ENCODE results near the gene CNOT6. TPM values are rescaled to one million over a fixed set of nuclear protein-coding genes. Genes with fewer than 3 reads are reported as not detected.
"Not testable (repeated sequence)": the region's sequence is repeated elsewhere in the genome, so short reads cannot be mapped to it uniquely, and the experiment has no call there.

Gene CNOT6
- total RNA-seq, 4 donors from 2014 or later, result 11.2 to 26.8 (median 15.5) TPM

DNA sequence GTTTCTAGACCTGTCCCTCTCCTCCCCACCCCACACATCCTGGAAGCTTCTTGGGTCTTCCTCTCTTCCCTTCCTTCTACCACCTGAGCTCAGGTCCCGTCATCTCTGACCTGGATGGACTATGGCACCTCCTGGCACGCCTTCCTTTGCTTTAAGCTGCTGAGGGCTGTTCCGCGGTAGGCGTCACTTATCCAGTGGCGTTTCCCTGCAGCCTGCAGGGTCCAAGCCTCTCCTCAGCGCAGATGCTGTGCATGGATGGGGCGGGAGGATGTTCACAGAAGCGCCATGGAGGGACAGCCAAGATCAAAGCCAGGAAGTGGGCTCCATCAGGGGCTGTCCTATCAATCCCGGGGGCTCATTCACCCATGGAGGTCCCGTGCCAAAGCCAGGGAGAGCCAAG lies 23.8 kb upstream of the CNOT6 start:
- TF ChIP-seq POLR2A (IDR thresholded peaks at IDR 0.05), result no peak
- TF ChIP-seq, protein P1, sequence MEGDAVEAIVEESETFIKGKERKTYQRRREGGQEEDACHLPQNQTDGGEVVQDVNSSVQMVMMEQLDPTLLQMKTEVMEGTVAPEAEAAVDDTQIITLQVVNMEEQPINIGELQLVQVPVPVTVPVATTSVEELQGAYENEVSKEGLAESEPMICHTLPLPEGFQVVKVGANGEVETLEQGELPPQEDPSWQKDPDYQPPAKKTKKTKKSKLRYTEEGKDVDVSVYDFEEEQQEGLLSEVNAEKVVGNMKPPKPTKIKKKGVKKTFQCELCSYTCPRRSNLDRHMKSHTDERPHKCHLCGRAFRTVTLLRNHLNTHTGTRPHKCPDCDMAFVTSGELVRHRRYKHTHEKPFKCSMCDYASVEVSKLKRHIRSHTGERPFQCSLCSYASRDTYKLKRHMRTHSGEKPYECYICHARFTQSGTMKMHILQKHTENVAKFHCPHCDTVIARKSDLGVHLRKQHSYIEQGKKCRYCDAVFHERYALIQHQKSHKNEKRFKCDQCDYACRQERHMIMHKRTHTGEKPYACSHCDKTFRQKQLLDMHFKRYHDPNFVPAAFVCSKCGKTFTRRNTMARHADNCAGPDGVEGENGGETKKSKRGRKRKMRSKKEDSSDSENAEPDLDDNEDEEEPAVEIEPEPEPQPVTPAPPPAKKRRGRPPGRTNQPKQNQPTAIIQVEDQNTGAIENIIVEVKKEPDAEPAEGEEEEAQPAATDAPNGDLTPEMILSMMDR (IDR thresholded peaks at IDR 0.05), result no peak
- H3K4me1 ChIP-seq, result peaks cover 0 to 13% (median 0%) of the 10 kb centered on the region in 4 donors
- H3K27ac ChIP-seq, result no peak overlapping the region
- H3K4me3 ChIP-seq, result no peak overlapping the region
- H3K9me3 ChIP-seq, result no peaks in the 10 kb centered on the region
- no peaks in the 10 kb centered on the region for H3K27me3 ChIP-seq
- peak in 1 of 3 donors; percentile 52 for DNase-seq
- no peaks in the 10 kb centered on the region for H3K36me3 ChIP-seq

DNA sequence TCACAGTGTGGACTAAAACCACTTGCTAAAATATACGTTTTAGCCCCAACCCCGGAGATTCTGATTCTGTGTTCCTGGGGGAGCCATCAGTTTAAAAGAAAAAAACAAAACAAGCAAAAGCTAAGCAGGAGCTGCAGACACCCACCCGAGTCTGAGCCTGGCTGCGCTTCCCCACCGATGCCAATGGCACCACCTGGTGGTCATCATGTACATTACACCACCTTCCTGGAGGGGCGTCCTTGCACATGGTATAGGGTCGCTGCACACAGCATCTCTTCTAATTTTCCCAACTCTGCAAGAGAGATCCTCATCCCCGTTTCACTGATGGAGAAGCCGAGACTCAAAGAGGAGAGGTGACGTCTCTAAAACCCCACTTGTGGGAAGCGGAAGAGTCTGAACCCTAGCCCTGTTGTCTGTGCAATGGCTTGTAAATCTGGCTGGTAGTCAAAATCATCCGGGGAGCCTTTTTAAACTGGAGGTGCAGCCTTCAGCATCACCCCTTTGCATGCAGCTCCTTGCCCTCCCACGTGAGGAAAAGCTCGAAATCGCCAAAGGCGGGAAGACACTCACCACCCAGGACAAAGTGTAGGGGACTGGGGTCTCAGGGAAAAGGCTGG lies 23.1 kb upstream of the CNOT6 start:
- H3K27ac ChIP-seq, result no peak overlapping the region
- no peaks in the 10 kb centered on the region for H3K9me3 ChIP-seq
- TF ChIP-seq POLR2A (IDR thresholded peaks at IDR 0.05), result no peak
- TF ChIP-seq, protein P1 (IDR thresholded peaks at IDR 0.05), result peak; percentile 74 to 91 (median 78)
- no peak overlapping the region for H3K4me3 ChIP-seq
- H3K4me1 ChIP-seq, result peaks cover 0 to 13% (median 0%) of the 10 kb centered on the region in 4 donors
- DNase-seq, result peak in 2 of 3 donors; percentile 46 to 67
- no peaks in the 10 kb centered on the region for H3K27me3 ChIP-seq
- no peaks in the 10 kb centered on the region for H3K36me3 ChIP-seq

DNA sequence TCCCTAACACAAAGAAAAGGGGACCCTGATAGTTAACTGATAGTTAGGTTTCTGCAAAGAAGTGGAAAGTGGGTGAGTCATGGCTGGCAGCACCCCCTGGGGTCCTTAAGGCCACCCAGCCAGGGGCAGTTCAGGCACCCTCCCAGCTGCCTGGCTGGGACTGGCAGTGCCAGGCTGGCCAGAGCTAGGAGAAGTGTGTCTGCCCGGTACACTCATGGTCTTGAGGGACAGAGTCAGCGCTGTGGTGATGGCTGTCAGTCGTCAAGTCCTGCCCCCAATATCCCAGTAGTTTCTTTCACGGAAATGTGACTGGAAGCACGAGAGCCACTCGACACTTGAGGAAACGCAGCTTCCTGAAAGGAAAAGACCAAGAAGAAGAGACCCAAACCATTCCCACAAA lies 22.3 kb upstream of the CNOT6 start:
- peak in 1 of 3 donors; percentile 36 for DNase-seq
- no peaks in the 10 kb centered on the region for H3K9me3 ChIP-seq
- H3K27me3 ChIP-seq, result no peaks in the 10 kb centered on the region
- H3K27ac ChIP-seq, result no peak overlapping the region
- no peaks in the 10 kb centered on the region for H3K36me3 ChIP-seq
- H3K4me3 ChIP-seq, result no peak overlapping the region
- TF ChIP-seq, protein P1 (IDR thresholded peaks at IDR 0.05), result no peak
- no peak for TF ChIP-seq POLR2A (IDR thresholded peaks at IDR 0.05)
- H3K4me1 ChIP-seq, result peaks cover 0 to 9% (median 0%) of the 10 kb centered on the region in 4 donors

DNA sequence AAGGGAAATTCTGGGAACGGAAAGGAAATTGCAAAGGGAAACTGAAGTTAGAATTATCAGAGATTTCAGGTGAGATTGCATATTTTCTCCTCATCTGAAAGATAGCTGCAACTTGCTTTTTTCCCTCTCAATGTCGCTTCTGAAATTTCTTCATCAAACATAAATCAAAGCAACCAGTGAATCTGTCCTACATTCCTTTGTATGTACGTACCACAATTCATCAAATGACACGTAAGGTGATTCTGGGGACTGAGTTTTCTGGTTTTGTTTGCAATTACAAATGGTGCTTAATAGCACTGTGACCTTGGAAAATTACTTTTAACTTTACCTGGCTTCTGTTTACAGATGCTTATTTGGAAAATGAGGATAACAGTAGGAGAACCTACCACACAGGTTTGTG lies 21.9 kb upstream of the CNOT6 start:
- Histone ChIP-seq H3K27ac (no peak overlapping the region), H3K9me3 (no peaks in the 10 kb centered on the region), H3K4me1 (peaks cover 0 to 5% (median 0%) of the 10 kb centered on the region in 4 donors), H3K27me3 (no peaks in the 10 kb centered on the region), H3K36me3 (no peaks in the 10 kb centered on the region), H3K4me3 (no peak overlapping the region)
- no peak for TF ChIP-seq POLR2A (IDR thresholded peaks at IDR 0.05)
- TF ChIP-seq, protein P1 (IDR thresholded peaks at IDR 0.05), result no peak
- DNase-seq, result no peak

DNA sequence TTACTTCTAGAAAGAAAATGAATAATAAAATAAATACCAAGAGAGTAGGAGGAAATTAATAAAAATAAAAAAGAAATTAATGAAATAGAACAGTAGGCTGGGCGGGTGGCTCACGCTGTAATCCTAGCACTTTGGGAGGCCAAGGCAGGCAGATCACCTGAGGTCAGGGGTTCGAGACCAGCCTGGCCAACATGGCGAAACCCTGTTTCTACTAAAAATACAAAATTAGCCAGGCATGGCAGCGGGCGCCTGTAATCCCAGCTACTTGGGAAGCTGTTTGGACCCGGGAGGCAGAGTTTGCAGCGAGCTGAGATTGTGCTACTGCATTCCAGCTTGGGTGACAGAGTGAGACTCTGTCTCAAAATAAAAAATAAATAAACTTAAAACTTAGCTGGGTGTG lies 20.8 kb upstream of the CNOT6 start:
- H3K9me3 ChIP-seq, H3K4me3 ChIP-seq, H3K27ac ChIP-seq, DNase-seq, H3K4me1 ChIP-seq, H3K27me3 ChIP-seq, H3K36me3 ChIP-seq: not testable (repeated sequence)

DNA sequence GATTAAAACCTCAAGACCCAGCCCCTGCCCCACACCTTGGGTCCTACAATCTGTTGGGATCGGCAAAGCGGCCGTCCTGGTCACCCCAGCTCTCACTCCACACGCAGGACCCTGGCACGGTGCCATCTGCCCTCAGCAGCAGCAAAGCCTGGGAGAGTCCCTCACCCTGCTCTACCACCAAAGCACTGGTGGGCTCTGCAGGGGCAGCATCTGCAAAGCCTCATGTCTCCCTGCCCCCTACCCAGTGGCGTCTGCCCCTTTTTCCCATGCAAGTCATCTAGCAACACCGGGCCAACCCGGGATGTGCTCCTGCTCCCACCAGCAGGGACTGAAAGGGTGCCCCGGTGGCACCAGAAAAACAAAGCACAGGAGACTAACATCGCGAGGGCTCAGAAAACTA lies 19.6 kb upstream of the CNOT6 start:
- no peaks in the 10 kb centered on the region for H3K9me3 ChIP-seq
- no peaks in the 10 kb centered on the region for H3K27me3 ChIP-seq
- TF ChIP-seq, protein P1 (IDR thresholded peaks at IDR 0.05), result no peak
- no peak for TF ChIP-seq POLR2A (IDR thresholded peaks at IDR 0.05)
- no peak overlapping the region for H3K4me3 ChIP-seq
- no peaks in the 10 kb centered on the region for H3K4me1 ChIP-seq
- H3K36me3 ChIP-seq, result no peaks in the 10 kb centered on the region
- DNase-seq, result no peak
- H3K27ac ChIP-seq, result no peak overlapping the region

DNA sequence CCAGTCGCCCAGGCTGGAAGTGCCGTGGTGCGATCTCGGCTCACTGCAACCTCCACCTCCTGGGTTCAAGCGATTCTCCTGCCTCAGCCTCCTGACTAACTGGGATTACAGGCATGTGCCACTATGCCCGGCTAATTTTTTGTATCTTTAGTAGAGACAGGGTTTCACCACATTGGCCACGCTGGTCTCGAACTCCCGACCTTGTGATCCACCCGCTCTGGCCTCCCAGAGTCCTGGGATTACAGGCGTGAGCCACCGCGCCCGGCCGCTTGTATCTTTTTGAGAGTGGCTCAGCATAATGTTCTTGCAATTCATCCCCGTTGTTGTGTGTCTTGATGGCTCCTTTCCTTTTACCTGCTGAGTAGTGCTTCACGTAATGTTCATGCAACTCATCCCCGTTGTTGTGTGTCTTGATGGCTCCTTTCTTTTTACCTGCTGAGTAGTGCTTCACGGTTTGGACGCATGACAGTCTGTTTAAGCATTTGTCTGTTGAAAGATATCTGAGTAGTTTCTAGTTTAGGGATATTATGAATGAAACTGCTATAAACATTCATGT lies 18.1 kb upstream of the CNOT6 start:
- not testable (repeated sequence) for H3K9me3 ChIP-seq, H3K4me1 ChIP-seq, DNase-seq, H3K27me3 ChIP-seq, H3K27ac ChIP-seq, H3K36me3 ChIP-seq, H3K4me3 ChIP-seq

Data from Peyer's patch (tissue), 4 donors.